Activated CD8-positive, alpha-beta memory T cell treated with anti-CD3 and anti-CD28 coated beads, Interleukin-2, amount 50 U/mL, for 48 hours (primary cell): ENCODE measurements around the gene TJP1.
"Not testable (repeated sequence)": the region's sequence is repeated elsewhere in the genome, so short reads cannot be mapped to it uniquely, and the experiment has no call there.

Source experiments
- DNase-seq: peaks from one replicate; pipeline ENCODE4 v3.0.0-alpha.2; 2020

The TJP1 gene

GRCh38 chr15:29792426-29793159 is 29.7 kb downstream of the TJP1 start:
- DNase-seq, result no peak

GRCh38 chr15:29790607-29791006 is 31.7 kb downstream of the TJP1 start:
- DNase-seq, result no peak

GRCh38 chr15:29789871-29790270 is 32.4 kb downstream of the TJP1 start:
- no peak for DNase-seq

- no peak for DNase-seq
Observed at GRCh38 chr15:29788433-29789034, 33.7 kb downstream of the TJP1 start.

- DNase-seq, result no peak
Observed at GRCh38 chr15:29787767-29788166, 34.5 kb downstream of the TJP1 start.

GRCh38 chr15:29785642-29786041 is 36.6 kb downstream of the TJP1 start:
- no peak for DNase-seq

GRCh38 chr15:29785136-29785535 is 37.1 kb downstream of the TJP1 start:
- no peak for DNase-seq

GRCh38 chr15:29784413-29784812 is 37.9 kb downstream of the TJP1 start:
- no peak for DNase-seq

GRCh38 chr15:29782816-29783215 is 39.5 kb downstream of the TJP1 start:
- DNase-seq, result not testable (repeated sequence)

- DNase-seq, result no peak
Observed at GRCh38 chr15:29778382-29778781, 43.9 kb downstream of the TJP1 start.

- no peak for DNase-seq
Observed at GRCh38 chr15:29776859-29777258, 45.4 kb downstream of the TJP1 start.

GRCh38 chr15:29774900-29775299 is 47.4 kb downstream of the TJP1 start:
- DNase-seq, result no peak

- no peak for DNase-seq
Observed at GRCh38 chr15:29773816-29774215, 48.5 kb downstream of the TJP1 start.

GRCh38 chr15:29773000-29773399 is 49.3 kb downstream of the TJP1 start:
- DNase-seq, result no peak

- no peak for DNase-seq
Observed at GRCh38 chr15:29770796-29771195, 51.5 kb downstream of the TJP1 start.

GRCh38 chr15:29765898-29766527 is 56.3 kb downstream of the TJP1 start:
- DNase-seq, result no peak

- no peak for DNase-seq
Observed at GRCh38 chr15:29765234-29765841, 56.9 kb downstream of the TJP1 start.

GRCh38 chr15:29759596-29759995 is 62.7 kb downstream of the TJP1 start:
- no peak for DNase-seq

GRCh38 chr15:29756358-29757267 is 65.7 kb downstream of the TJP1 start:
- no peak for DNase-seq

- DNase-seq, result not testable (repeated sequence)
Observed at GRCh38 chr15:29754009-29754408, 68.3 kb downstream of the TJP1 start.

- DNase-seq, result no peak
Observed at GRCh38 chr15:29753506-29753905, 68.8 kb downstream of the TJP1 start.

- no peak for DNase-seq
Observed at GRCh38 chr15:29750754-29751153, 71.5 kb downstream of the TJP1 start.
